Stimulated activated CD8-positive, alpha-beta memory T cell treated with anti-CD3 and anti-CD28 coated beads, Interleukin-4, amount 100 ng/mL, for 48 hours (primary cell): ENCODE results near the gene TMEM253.

Experiments
- DNase-seq: peaks from one replicate; pipeline ENCODE4 v3.0.0-alpha.2; 2020

Gene TMEM253

DNA sequence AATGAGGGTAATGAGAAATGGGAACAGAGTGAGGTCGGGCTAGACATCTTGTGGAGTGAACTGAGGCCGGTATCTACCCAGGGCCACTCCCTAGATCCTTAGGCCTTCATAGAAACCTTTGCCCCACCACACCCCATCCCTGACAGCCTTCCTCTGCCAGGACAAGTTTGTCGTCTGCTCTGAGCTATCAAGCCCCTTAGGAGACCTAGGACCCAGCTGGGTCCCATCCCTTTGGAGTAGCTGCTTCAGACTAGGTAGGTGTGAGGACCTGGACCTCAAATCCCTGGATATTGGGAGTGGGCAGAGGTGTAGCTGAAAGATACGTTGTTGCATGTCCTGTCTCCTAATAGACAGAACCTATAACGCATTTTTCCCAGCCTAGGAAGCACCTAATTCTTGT lies at the start of gene TMEM253:
TSS of gene TMEM253 (plus strand) at position 136 of the 400 bp plus-strand sequence. CDS start 278 bp downstream, outside the sequence.
- DNase-seq = no peak

DNA sequence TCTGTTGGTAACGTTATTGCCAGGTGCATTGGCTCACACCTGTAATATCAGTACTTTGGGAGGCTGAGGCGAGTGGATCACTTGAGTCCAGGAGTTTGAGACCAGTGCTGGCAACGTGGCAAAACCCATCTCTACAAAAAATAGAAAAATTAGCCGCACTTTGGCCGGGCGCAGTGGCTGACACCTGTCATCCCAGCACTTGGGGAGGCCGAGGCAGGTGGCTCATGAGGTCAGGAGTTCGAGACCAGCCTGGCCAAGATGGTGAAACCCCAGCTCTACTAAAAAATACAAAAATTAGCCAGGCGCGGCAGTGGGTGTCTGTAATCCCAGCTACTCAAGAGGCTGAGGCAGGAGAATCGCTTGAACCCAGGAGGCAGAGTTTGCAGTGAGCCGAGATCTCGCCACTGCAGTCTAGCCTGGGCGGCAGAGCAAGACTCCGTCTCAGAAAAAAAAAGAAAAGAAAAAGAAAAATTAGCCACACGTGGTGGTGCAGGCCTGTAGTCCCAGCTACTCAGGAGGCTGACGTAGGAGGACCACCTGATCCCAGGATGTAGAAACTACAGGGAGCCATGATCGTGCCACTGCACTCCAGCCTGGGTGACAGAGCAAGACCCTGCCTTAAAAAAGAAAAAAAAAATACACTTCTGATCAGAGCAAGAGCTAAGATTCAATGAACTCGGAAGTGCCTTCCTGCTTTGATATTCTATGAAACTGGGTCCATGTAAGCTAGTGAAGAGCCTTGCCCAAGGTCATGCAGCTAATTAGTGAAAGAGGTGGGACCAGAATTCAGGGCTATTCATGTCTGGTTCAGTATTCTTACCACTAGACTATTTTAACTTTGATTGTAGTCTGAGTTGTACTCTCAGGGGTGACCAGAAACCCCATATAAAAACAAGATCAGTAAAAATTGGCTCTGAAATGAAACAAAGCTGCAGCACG lies 47.4 kb upstream of the TMEM253 start:
- no peak for DNase-seq

DNA sequence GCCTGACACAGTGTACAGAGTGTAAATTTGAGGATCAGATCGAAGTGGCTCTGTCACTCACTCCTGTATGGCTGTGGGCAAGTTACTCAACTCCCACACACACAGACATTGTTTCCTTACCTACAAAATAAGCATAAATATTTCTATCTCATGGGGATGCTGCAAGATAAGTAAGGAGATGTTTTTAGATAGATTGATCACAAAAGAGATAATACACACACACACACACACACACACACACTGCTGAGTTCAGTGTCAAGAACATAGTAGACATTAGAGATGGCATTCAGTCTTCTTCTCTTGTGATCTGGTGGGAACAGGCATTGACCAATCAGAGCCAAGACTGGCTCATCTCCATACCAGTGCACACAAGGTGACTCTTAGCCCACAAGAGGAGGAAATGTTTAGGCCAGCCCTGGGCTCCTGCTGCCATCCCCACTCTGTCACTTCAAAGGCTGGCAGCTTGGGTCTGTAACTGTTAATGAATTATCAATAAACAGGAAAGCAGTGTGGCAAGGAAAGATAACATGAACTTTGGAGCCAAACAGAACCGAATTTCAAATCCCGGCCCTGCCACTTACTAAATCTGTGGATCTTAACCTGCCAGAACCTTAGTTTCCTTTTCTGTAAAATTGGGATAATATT lies 46.6 kb upstream of the TMEM253 start:
- no peak for DNase-seq

DNA sequence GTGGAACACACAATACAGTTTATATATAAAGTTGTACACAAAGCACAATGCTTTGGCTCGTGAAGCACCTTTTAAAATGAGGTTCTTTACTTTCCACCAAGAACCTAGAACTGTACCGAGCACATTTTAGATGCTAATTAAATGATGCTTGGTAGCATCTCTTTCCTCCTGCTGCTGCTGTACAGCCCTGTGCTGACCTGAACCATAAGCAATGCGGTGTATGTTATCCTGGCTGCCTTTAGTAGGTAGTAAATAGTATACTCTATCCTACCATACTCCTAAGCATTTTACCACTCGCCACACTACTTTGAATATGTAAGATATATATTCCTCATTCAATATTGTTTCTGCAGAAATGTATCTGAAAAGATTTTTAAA lies 46.1 kb upstream of the TMEM253 start:
- DNase-seq = no peak

DNA sequence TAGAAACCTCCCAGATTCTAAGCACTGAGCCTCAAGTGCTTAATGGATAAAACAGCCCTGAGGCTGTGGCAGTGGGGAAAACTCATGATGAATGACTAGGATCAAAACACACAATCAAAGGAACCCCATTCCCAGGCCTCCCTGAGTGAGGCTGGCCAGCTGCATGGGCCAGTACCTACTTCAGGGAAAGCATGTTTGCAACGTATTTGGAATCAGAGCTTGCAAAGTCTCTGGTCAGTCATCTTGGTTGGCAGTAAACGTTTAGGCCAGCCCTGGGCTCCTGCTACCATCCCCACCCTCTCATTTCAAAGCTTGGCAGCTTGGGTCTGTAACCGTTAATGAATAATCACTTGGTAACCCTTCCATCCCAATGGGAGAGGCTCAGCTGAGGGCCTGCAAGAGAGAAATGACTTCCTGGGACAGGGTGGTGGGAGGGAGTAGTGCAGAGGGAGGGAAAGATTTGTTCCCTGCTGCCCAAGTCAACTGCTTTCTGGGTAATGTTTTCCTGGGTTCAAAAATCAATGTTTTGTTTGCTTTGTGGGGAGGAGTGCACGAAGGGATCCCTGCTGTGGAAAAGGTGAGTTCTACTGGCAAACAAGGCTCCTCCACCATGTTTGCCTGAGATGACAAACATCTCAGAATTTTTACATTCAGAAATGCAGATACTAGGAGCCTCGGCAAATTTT lies 45.3 kb upstream of the TMEM253 start:
- no peak for DNase-seq

DNA sequence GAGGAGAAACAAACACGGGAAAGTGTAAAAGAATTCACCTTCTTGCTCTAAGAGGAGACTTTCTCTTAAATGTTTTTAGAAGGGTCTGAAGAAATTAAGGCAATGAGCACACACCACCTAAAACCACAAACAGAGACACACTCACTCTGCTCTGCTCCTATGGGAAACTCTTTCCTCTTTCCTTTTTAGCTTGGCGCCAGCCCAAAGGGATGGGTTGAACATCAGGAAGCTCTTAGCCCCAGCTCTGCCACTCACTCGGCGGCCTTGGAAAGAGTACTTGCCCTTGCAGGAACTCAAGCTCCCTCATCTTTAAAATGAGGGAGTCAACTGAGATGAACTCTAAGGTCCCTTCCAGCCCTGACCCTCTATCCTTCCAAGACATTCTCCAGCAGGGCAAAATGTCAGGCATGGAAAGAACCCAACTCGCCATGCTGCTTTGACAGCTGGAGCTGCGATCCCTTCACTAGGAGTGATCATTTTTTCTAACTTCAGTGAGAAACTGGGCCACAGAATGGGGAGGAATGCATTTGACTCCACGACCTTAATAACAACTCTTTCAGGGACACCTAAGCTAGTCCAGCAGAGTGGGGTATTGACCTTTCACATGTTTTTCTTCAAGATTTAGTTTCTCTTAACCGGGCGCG lies 44.2 kb upstream of the TMEM253 start:
- no peak for DNase-seq

DNA sequence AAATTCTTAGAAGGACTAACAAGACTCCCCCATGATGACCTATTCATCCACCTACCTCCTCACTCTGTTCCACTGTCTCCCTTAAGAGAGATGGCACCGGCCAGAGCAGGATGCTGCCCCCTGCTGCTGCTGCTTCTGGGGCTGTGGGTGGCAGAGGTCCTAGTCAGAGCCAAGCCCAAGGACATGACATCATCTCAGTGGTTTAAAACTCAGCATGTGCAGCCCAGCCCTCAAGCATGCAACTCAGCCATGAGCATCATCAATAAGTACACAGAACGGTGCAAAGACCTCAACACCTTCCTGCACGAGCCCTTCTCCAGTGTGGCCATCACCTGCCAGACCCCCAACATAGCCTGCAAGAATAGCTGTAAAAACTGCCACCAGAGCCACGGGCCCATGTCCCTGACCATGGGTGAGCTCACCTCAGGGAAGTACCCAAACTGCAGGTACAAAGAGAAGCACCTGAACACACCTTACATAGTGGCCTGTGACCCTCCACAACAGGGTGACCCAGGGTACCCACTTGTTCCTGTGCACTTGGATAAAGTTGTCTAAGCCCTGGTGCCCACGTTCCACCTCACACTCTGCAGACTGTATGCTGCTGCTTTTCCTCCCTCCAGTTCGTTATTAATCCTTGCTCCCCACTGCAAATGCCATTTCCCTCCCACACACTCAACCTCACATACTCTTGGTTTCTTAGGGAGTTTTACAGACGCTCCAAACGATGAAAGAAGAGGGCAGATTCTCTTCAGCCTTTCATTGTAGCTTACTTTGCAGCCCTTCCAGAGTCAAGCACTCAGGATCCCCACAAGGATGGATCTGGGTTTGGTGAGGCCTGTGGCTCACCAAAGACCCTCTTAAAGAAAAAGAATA lies 42.8 kb upstream of the TMEM253 start, which contains the start of gene RNASE8:
TSS of gene RNASE8 (plus strand) at position 20 of the 873 bp plus-strand sequence. CDS start at position 91, 71 bp downstream.
- DNase-seq = no peak

DNA sequence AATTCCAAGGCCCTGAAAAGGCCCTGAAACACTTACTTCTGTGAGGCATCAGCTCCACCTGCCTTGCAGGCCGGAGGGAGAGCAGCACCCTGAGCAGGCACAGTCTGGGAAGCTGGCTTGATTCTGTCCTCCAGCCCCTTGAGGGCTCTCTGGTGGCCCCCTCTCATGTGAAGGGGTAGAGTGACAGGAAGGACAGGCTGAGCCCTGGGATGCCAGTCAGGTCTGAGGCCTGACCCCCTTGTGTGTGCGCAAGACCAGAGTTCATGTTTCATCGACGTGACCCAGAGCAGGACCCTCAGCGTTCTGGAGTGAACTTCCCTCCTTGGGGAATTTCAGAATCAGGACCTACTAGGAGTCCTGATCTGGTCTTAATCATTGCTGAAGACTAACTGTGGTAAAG lies 42.0 kb upstream of the TMEM253 start:
- no peak for DNase-seq

DNA sequence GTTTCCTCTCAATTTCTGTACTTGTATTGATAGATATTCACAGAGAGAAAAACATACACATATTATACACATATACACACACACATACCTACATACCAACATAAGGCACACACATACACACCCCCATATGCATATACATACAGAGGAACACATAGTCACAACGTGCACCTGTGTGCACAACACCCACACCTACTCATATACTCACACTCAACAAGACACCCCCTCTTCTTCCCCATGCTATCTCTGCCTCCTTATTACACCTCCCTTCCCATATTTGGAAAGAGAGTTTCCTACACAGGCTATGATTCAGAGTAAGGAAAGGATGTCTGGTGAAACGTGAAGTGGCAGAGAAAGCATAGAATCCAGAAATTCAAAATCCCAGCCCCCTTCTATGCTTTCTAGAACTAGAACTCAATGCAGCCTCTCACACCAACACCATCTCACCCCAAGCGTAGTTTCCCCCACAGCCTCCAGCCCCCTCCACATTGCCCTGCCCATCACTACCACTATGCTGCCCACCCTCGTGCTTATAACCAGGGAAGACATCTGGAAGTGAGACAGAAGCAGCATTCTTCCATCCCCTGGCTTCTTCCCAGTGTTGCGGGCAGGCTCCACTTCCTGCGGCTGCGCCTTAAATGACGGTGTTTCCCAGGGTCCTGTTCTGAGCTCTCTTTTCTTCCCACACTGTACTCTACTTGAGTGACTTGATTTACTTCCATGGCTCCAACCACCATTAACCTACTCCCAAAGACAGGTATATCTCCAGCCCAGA lies 40.8 kb upstream of the TMEM253 start:
- no peak for DNase-seq

DNA sequence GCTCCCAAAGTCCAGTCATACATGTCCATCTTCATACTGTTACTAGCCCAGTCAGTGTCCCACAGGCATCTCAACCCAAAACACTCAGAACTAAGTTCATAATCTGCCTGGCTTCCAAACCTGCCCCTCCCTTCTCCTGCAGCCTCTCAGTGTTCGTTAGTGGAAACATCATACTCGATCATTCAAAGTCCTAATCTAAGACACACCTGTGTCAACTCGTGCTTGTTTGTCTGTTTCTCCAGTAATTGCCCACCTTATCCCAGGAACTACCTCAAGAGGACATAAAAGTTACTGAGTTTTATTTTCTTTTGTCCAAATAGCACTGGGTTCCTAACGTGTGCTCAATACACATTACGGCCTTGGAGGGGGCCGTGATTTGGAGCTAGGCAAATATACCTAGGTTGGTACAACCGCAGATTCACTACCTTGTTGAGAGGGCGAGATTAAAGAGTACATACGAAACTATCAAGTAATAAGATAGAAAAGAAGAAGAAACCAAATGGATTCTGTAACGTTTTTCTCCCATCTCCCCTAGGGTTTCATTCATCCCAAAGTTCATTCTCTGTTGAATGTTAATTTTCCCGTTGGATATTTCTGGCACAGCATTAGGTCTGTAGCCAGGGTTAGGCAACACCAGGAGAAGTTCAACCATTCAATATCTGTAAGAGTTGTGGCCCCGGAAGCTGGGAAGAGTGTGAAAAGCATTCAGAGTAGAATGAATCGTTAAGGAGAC lies 40.1 kb upstream of the TMEM253 start:
- no peak for DNase-seq

DNA sequence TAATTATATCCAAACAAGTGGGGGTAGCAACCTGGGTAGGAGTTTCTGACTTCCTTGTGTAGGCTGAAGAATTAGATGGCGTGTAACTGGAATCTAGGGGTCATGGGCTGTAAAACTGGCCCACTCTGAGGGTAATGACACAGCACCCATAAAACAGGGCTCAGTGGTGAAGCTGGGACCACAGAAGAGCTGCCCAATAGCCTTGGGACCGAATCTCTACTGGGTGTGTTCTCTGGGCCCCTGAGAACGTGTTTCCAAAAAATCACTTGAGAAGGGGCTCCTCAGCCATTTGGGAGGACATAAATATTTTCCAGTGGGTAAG lies 39.6 kb upstream of the TMEM253 start:
- DNase-seq = no peak

DNA sequence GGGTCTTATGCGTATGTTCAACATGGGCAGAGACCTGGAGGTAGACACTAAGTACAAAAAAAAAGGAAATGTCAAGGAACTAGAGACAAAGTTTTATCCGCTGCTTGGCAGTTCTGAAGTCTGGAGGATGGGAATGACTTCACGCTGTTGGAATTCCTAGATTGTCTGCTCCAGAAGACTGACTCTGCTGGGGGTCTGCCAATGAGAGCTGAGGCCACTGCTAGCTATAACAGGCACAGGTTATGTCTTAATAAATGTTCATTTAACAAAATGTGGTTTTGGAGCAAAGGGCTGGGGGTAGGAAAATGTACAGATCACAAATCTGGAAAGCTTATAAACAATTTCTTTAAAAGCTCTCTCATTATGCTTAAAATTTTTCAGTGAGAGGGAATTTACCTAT lies 37.4 kb upstream of the TMEM253 start:
- no peak for DNase-seq

DNA sequence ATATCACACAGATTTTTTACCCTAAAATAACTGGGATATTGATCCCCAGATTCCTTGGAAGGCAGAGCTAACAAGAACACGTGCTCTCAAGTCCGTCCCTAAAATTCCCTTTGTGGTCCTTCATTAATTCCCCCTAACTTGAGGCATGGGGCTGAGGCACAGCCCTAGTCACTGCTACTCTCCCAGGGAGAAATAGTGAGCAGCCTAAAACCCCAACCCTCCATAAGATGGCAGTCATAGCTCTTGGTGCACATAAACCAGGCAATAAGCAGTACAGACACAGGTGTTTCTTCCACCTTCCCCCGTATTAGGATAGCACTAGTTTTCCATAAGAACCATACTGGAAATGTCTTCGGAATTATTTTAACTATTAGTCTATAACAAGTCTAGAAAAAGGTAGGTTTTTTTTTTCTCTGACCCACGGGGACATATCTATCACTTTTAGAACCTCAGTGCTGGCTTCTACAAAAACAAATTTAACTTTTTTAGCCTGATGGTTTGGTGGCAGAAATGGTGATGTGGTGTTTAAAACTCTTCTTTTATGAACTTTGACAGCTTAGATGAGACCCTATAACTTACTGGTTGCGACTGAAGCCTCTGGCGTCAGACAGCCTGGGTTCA lies 33.9 kb upstream of the TMEM253 start:
- no peak for DNase-seq

DNA sequence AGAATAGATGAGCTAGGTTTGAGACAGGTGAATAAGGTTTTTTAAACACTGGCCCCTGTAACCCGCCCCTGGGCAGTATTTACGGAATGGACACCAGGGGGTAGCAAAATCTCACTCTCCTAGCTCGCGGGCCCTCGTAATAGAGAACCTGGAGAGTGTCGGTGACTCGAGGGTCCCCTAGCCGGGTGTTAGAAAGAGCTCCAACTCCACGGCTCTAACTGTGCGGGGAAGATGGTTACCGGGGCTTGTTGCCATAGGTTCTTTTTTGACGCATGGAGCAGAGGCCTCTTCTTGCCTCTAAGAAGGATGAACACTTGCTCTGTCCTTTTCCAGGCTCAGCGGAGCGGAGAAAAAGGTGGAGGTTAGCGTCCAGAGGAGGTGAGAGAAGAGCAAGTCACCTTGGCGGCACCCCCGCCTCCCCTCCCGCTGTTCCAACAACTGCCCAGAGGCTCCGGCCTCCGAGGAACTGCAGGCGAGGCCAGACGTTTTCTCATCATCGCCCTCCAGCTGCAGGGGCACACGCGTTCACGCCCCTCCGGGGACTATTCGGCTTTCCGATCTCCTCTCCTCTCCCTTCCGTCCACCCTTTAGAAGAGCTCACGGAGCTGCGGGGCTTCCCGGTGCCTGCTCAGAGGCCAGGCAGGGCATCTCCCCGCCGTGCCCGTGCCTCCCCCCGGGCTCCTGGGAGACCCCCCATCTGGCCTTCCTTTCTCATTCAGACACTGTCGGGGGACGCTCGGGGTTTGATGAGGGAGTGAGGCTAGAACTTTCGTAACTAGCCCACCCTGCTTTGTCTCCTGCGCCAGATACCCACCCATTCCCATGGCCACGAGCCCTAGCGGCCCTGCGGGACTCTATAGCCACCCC lies 32.1 kb upstream of the TMEM253 start:
- peak; percentile 61 for DNase-seq

DNA sequence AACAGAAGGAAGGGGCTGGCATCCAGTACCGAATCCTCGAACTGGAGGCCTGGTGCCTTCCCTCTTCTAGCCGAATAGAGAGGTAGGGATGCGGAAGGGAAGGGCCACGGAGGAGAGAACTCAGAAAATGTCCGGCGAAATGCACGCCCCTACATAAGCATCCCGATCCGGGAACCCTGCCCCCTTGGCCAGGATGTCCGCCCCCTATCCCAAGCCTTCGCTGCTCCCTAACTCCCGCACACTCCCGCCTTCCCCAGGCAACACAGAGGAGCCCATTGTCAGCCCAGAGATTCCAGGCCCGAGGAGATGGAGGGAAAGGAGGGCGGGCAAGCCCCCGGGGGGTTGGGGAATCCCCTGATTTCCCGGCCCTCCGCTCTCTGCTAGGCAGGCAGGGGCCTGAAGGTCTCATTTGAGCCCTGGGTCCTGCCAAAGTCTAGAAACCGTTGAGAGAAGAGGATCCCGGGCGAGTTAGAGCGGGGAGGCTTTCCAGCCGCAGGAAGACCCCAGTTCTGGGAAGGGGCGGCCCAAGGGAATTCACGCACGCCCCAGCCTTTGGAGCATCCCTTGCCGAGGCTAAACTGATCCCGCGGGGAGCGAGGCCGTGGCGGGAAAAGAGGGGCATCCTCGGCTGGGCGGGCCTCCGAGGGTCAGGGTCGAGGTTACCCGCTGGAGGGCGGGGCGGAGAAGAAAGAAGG lies 31.3 kb upstream of the TMEM253 start:
- DNase-seq = no peak

DNA sequence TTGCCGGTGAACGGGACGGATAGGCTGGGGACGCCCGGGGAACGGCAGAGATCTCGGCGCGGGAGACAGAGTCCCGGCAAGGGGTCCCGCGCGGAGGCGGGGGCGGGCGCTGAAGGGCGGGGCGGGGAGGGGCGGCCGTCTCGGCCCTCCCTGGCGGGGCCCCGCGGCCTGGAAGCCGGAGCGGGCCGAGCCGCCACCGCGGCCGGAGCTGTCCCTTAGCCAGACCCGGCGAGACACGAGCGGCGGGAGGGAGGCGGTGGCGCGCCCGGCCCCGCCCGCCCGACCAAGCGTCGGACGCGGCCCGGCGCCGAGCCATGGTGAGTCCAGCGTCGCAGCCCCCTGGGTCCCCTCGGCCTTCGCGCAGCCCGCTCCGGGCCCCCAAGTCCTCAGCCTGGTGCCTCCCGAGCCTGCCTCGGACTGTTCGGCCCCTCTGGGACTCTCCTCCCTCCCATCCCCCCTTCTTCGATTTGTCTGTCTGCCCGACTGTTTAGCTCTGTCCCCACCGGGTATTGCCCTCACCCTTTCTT lies 30.7 kb upstream of the TMEM253 start, which contains the start of gene ARHGEF40:
TSS of gene ARHGEF40 (plus strand) at position 222 of the 527 bp plus-strand sequence. CDS start at position 315, 93 bp downstream.
- DNase-seq = peak; percentile 49

DNA sequence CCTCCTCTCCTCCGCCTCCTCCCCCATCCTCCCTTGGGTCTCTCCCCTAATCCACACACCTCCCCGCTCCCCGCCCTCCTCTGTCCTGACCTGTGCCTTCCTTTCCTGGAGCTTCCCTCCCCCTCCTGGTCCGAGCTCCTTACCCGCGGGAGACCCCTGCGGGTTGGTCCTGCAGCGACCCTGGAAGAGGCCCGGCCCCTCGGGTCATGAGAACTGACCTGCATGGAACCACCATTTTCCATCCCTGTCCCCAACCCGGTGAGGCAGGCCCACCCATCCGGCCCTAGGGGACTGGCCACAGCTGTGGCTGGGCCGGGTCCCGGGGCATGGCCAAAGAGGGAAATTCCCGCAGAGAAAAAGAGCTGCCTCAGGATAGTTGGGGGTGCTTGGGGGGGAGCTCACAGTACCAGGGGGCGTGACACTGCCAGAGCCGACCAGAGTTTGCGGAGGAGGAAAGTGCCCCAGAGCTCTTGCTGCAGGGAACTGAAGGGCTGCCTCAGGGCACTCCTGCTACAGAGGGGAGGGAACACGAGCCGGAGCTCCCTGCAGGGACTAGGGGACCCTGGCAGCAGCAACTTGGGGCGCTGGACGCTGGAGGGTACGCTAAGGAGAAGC lies 30.1 kb upstream of the TMEM253 start:
- no peak for DNase-seq
